HEK293 (cell line): ENCODE measurements around the gene MAPK14.

Experiments used
- GLI2 ChIP-seq: fragments of 450-650 bp; formaldehyde crosslinking; IDR thresholded peaks from 2 replicates; pipeline ENCODE4; 2017; ENCODE audit warnings: missing biosample characterization, missing genetic modification characterization, low read depth, borderline replicate concordance
- HIC1 ChIP-seq: fragments of 450-650 bp; formaldehyde crosslinking; IDR thresholded peaks from 2 replicates; pipeline ENCODE4 v1.5.1; 2016; ENCODE audit warnings: missing biosample characterization, missing genetic modification characterization
- KLF16 ChIP-seq: fragments of 450-650 bp; formaldehyde crosslinking; IDR thresholded peaks from 2 replicates; pipeline ENCODE4 v1.5.1; 2017; ENCODE audit warnings: missing biosample characterization, missing genetic modification characterization
- MYNN ChIP-seq: fragments of 450-650 bp; formaldehyde crosslinking; IDR thresholded peaks from 2 replicates; pipeline ENCODE4 v1.5.1; 2016; ENCODE audit warnings: missing biosample characterization, missing genetic modification characterization, borderline replicate concordance
- OVOL3 ChIP-seq: fragments of 450-650 bp; formaldehyde crosslinking; IDR thresholded peaks from 2 replicates; pipeline ENCODE4 v1.5.1; 2016; ENCODE audit warnings: missing biosample characterization, missing genetic modification characterization
- SP2 ChIP-seq: fragments of 450-650 bp; formaldehyde crosslinking; IDR thresholded peaks from 2 replicates; pipeline ENCODE4 v1.5.1; 2016; ENCODE audit warnings: missing biosample characterization, missing genetic modification characterization
- TRIM28 ChIP-seq: IDR thresholded peaks from 2 replicates; pipeline ENCODE4 v1.6.1; 2011; ENCODE audit warnings: low read length, control low read depth, borderline replicate concordance
- ZBTB11 ChIP-seq: fragments of 450-650 bp; formaldehyde crosslinking; conservative IDR thresholded peaks from 2 replicates; pipeline ENCODE4 v1.5.1; 2016; ENCODE audit warnings: low read depth, missing biosample characterization, missing genetic modification characterization
- ZBTB21 ChIP-seq: fragments of 450-650 bp; formaldehyde crosslinking; IDR thresholded peaks from 2 replicates; pipeline ENCODE4 v1.5.1; 2017; ENCODE audit warnings: missing biosample characterization, missing genetic modification characterization
- ZBTB7A ChIP-seq: fragments of 450-650 bp; formaldehyde crosslinking; IDR thresholded peaks from 2 replicates; pipeline ENCODE4 v1.5.1; 2016; ENCODE audit warnings: low read depth, missing biosample characterization, missing genetic modification characterization
- ZBTB8A ChIP-seq: fragments of 450-650 bp; formaldehyde crosslinking; IDR thresholded peaks from 2 replicates; pipeline ENCODE4 v1.5.1; 2016; ENCODE audit warnings: missing biosample characterization, missing genetic modification characterization
- ZFP3 ChIP-seq: fragments of 450-650 bp; formaldehyde crosslinking; IDR thresholded peaks from 2 replicates; pipeline ENCODE4 v1.5.1; 2016; ENCODE audit warnings: low read depth, missing biosample characterization, missing genetic modification characterization
- ZNF138 ChIP-seq: fragments of 450-650 bp; formaldehyde crosslinking; IDR thresholded peaks from 2 replicates; pipeline ENCODE4 v1.5.1; 2016; ENCODE audit warnings: missing biosample characterization, missing genetic modification characterization, borderline replicate concordance
- ZNF16 ChIP-seq: fragments of 450-650 bp; formaldehyde crosslinking; IDR thresholded peaks from 2 replicates; pipeline ENCODE4 v1.5.1; 2016; ENCODE audit warnings: low read depth, missing biosample characterization, missing genetic modification characterization
- ZNF248 ChIP-seq: fragments of 450-650 bp; formaldehyde crosslinking; IDR thresholded peaks from 2 replicates; pipeline ENCODE4 v1.5.1; 2017; ENCODE audit warnings: missing biosample characterization, missing genetic modification characterization
- ZNF280C ChIP-seq: fragments of 450-650 bp; formaldehyde crosslinking; IDR thresholded peaks from 2 replicates; pipeline ENCODE4 v1.5.1; 2016; ENCODE audit warnings: missing biosample characterization, missing genetic modification characterization
- ZNF302 ChIP-seq: fragments of 450-650 bp; formaldehyde crosslinking; IDR thresholded peaks from 2 replicates; pipeline ENCODE4 v1.5.1; 2016; ENCODE audit warnings: missing biosample characterization, missing genetic modification characterization, low read depth
- ZNF350 ChIP-seq: fragments of 450-650 bp; formaldehyde crosslinking; IDR thresholded peaks from 2 replicates; pipeline ENCODE4 v1.5.0; 2017; ENCODE audit warnings: missing biosample characterization, mild to moderate bottlenecking, missing genetic modification characterization
- ZNF416 ChIP-seq: fragments of 450-650 bp; formaldehyde crosslinking; IDR thresholded peaks from 2 replicates; pipeline ENCODE4 v1.5.1; 2016; ENCODE audit warnings: missing biosample characterization, missing genetic modification characterization
- ZNF433 ChIP-seq: fragments of 450-650 bp; formaldehyde crosslinking; IDR thresholded peaks from 2 replicates; pipeline ENCODE4 v1.5.1; 2016; ENCODE audit warnings: missing biosample characterization, missing genetic modification characterization, low read depth
- ZNF449 ChIP-seq: fragments of 450-650 bp; formaldehyde crosslinking; IDR thresholded peaks from 2 replicates; pipeline ENCODE4 v1.5.1; 2017; ENCODE audit warnings: missing biosample characterization, mild to moderate bottlenecking, missing genetic modification characterization, moderate library complexity
- ZNF510 ChIP-seq: fragments of 450-650 bp; formaldehyde crosslinking; IDR thresholded peaks from 2 replicates; pipeline ENCODE4 v1.5.1; 2018; ENCODE audit warnings: mild to moderate bottlenecking, missing genetic modification characterization, missing biosample characterization; ENCODE audit not compliant: insufficient replicate concordance
- ZNF513 ChIP-seq: fragments of 450-650 bp; IDR thresholded peaks from 2 replicates; pipeline ENCODE4 v1.5.1; 2018; ENCODE audit warnings: missing biosample characterization, missing genetic modification characterization
- ZNF530 ChIP-seq: fragments of 450-650 bp; formaldehyde crosslinking; IDR thresholded peaks from 2 replicates; pipeline ENCODE4 v1.5.1; 2016; ENCODE audit warnings: low read depth, missing biosample characterization, missing genetic modification characterization
- ZNF549 ChIP-seq: fragments of 450-650 bp; IDR thresholded peaks from 2 replicates; pipeline ENCODE4 v1.5.1; 2018; ENCODE audit warnings: missing biosample characterization, missing genetic modification characterization, mild to moderate bottlenecking, inconsistent platforms, moderate library complexity
- ZNF610 ChIP-seq: fragments of 450-650 bp; formaldehyde crosslinking; IDR thresholded peaks from 2 replicates; pipeline ENCODE4 v1.5.1; 2016; ENCODE audit warnings: missing biosample characterization, missing genetic modification characterization, borderline replicate concordance
- ZNF654 ChIP-seq: fragments of 450-650 bp; formaldehyde crosslinking; IDR thresholded peaks from 2 replicates; pipeline ENCODE4 v1.5.1; 2016; ENCODE audit warnings: low read depth, missing biosample characterization, missing genetic modification characterization
- ZSCAN4 ChIP-seq: fragments of 450-650 bp; formaldehyde crosslinking; IDR thresholded peaks from 2 replicates; pipeline ENCODE4 v1.5.1; 2017; ENCODE audit warnings: missing biosample characterization, missing genetic modification characterization

Gene MAPK14

GRCh38 chr6:36027501-36028087, at the start of gene MAPK14 (continued):
- TF ChIP-seq ZSCAN4 (tag by site-specific recombination) (no peak), ZNF248 (tag by site-specific recombination) (no peak), ZNF610 (tag by site-specific recombination) (0 out of 2 replicates have a peak, but pooled peaks have one; percentile 32), ZBTB8A (tag by site-specific recombination) (peak; percentile 91), TRIM28 (no peak; the same call in 1 of the 2 replicates), OVOL3 (tag by site-specific recombination) (no peak), ZNF416 (tag by site-specific recombination) (no peak), ZNF549 (no peak), GLI2 (tag by site-specific recombination) (no peak), SP2 (peak; percentile 75), HIC1 (tag by site-specific recombination) (no peak), ZBTB11 (no peak; the same call in 1 of the 2 replicates), ZNF449 (tag by site-specific recombination) (no peak; the same call in 1 of the 2 replicates), ZBTB21 (tag by site-specific recombination) (peak; percentile 50), KLF16 (tag by site-specific recombination) (peak; percentile 93), ZNF654 (peak; percentile 91), ZNF350 (tag by site-specific recombination) (no peak), ZNF433 (no peak), ZNF280C (tag by site-specific recombination) (no peak), ZBTB7A (tag by site-specific recombination) (no peak), ZNF302 (tag by site-specific recombination) (no peak), ZNF510 (tag by site-specific recombination) (no peak), ZNF138 (tag by site-specific recombination) (no peak), ZFP3 (no peak), MYNN (no peak), ZNF16 (no peak), ZNF513 (tag by site-specific recombination) (no peak), ZNF530 (no peak)
